Astrocyte (in vitro differentiated cells and primary cell): Measurements from ENCODE around the gene RDH16.

Experiments used
- CTCF ChIP-seq: IDR thresholded peaks from 2 replicates; pipeline ENCODE4 v1.5.1; 2011; ENCODE audit warnings: low read depth, mild to moderate bottlenecking, inconsistent platforms, low read length, moderate library complexity; ENCODE audit not compliant: insufficient read depth
- EZH2 ChIP-seq: IDR thresholded peaks from 2 replicates; pipeline ENCODE4 v1.6.1; 2012; ENCODE audit warnings: mild to moderate bottlenecking, low read length, inconsistent platforms; ENCODE audit not compliant: insufficient read depth

- TF ChIP-seq CTCF (no peak), EZH2 (no peak)
Measured at GRCh38 chr12:56928262-56928661, 29.1 kb downstream of the RDH16 start.
